Type B pancreatic cell (in vitro differentiated cells): ENCODE results near the gene LEP. TPM values are rescaled to one million over a fixed set of nuclear protein-coding genes. Genes with fewer than 3 reads are reported as not detected.
A peak's percentile ranks its signal among the peaks of the same experiment; 100 is the strongest.

Experiments
- DNase-seq: peaks from one replicate; pipeline ENCODE4 v3.0.0; 2021; ENCODE audit warnings: mixed read lengths; ENCODE audit not compliant: unreplicated experiment; ENCODE audit errors: extremely low spot score
- H3K27ac Mint-ChIP-seq: 2 replicates; pipeline ENCODE4 v1.8.0; 2021; ENCODE audit warnings: mild to moderate bottlenecking, mixed read lengths
- H3K27me3 Mint-ChIP-seq: 2 replicates; pipeline ENCODE4 v1.8.0; 2021; ENCODE audit warnings: mixed read lengths
- H3K36me3 Mint-ChIP-seq: 2 replicates; pipeline ENCODE4 v1.8.0; 2021; ENCODE audit warnings: mixed read lengths
- H3K4me1 Mint-ChIP-seq: one replicate; pipeline ENCODE4 v1.8.0; 2021; ENCODE audit warnings: mixed read lengths; ENCODE audit not compliant: unreplicated experiment
- H3K4me3 Mint-ChIP-seq: 2 replicates; pipeline ENCODE4 v1.8.0; 2021; ENCODE audit warnings: mild to moderate bottlenecking, mixed read lengths
- H3K9me3 Mint-ChIP-seq: 2 replicates; pipeline ENCODE4 v1.8.0; 2021; ENCODE audit warnings: mixed read lengths
- CTCF ChIP-seq: fragments of 200-600 bp; sonication (generic); conservative IDR thresholded peaks from 2 replicates; pipeline ENCODE4 v1.5.0; 2021; ENCODE audit warnings: antibody characterized with exemption, mild to moderate bottlenecking
- total RNA-seq: library from RNA; stranded (reverse); gene quantifications from 2 replicates; pipeline ENCODE4 v1.2.1, GENCODE V29; 2021; ENCODE audit warnings: low replicate concordance

Gene LEP
- total RNA-seq, 1 donor from 2014 or later = not detected

- Mint-ChIP-seq H3K36me3 (no peaks in the 10 kb centered on the region), H3K4me3 (no peak overlapping the region), H3K27me3 (peaks cover 63% of the 10 kb centered on the region), H3K4me1 (peaks cover 8% of the 10 kb centered on the region), H3K27ac (no peak overlapping the region), H3K9me3 (no peaks in the 10 kb centered on the region)
- no peak for DNase-seq
- TF ChIP-seq CTCF = no peak
Observed at GRCh38 chr7:128203710-128204214, 37.3 kb upstream of the LEP start.

DNA sequence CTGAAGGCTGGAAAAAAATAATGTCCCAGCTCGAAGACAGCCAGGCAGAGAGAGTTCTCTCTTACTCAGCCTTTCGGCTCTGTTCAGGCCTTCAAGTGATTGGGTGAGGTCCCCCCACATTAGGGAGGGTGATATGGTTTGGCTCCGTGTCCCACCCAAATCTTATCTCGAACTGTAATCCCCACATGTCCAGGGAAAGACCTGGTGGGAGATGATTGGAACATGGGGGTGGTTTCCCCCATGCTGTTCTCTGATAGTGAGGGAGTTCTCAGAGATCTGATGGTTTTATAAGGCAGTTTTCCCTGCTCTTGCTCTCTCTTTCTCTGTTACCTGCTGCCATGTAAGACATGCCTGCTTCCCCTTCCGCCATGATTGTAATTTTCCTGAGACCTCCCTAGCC lies 36.6 kb upstream of the LEP start:
- peak; percentile 20 for DNase-seq
- Mint-ChIP-seq H3K27ac (no peak overlapping the region), H3K4me3 (no peak overlapping the region), H3K27me3 (peaks cover 59% of the 10 kb centered on the region), H3K4me1 (peaks cover 8% of the 10 kb centered on the region), H3K36me3 (no peaks in the 10 kb centered on the region), H3K9me3 (no peaks in the 10 kb centered on the region)
- no peak for TF ChIP-seq CTCF

- DNase-seq = no peak
- Mint-ChIP-seq H3K27ac (no peak overlapping the region), H3K9me3 (no peaks in the 10 kb centered on the region), H3K4me1 (peaks cover 8% of the 10 kb centered on the region), H3K27me3 (peaks cover 60% of the 10 kb centered on the region), H3K36me3 (no peaks in the 10 kb centered on the region), H3K4me3 (no peak overlapping the region)
- TF ChIP-seq CTCF = no peak
Observed at GRCh38 chr7:128205068-128205467, 36.0 kb upstream of the LEP start.

GRCh38 chr7:128206017-128206746 lies 34.9 kb upstream of the LEP start:
- Mint-ChIP-seq H3K27ac (no peak overlapping the region), H3K4me3 (no peak overlapping the region), H3K27me3 (peaks cover 55% of the 10 kb centered on the region), H3K36me3 (no peaks in the 10 kb centered on the region), H3K9me3 (no peaks in the 10 kb centered on the region), H3K4me1 (peaks cover 8% of the 10 kb centered on the region)
- no peak for TF ChIP-seq CTCF
- DNase-seq = peak; percentile 61

- Mint-ChIP-seq H3K4me3 (no peak overlapping the region), H3K9me3 (no peaks in the 10 kb centered on the region), H3K4me1 (peaks cover 3% of the 10 kb centered on the region), H3K27me3 (peaks cover 56% of the 10 kb centered on the region), H3K36me3 (no peaks in the 10 kb centered on the region), H3K27ac (no peak overlapping the region)
- no peak for DNase-seq
- no peak for TF ChIP-seq CTCF
Observed at GRCh38 chr7:128206747-128207500, 34.2 kb upstream of the LEP start.
